Skeletal muscle satellite cell (primary cell): ENCODE measurements around the gene SLC26A11.
"Not testable (repeated sequence)": the region's sequence is repeated elsewhere in the genome, so short reads cannot be mapped to it uniquely, and the experiment has no call there.

Experiments used
- H3K27me3 ChIP-seq: 2 replicates; pipeline ENCODE4 v1.7.0; 2013; ENCODE audit warnings: low read length; ENCODE audit not compliant: control insufficient read depth, insufficient read depth
- H3K36me3 ChIP-seq: 2 replicates; pipeline ENCODE4 v1.7.0; 2013; ENCODE audit warnings: mild to moderate bottlenecking, control low read depth, low read length; ENCODE audit not compliant: insufficient read depth
- H3K4me1 ChIP-seq: 2 replicates; pipeline ENCODE4 v1.7.0; 2013; ENCODE audit warnings: low read length; ENCODE audit not compliant: control insufficient read depth, insufficient read depth
- H3K4me2 ChIP-seq: 2 replicates; pipeline ENCODE4 v1.7.0; 2013; ENCODE audit warnings: mild to moderate bottlenecking, low read length
- H3K4me3 ChIP-seq: 2 replicates; pipeline ENCODE4 v1.7.0; 2013; ENCODE audit warnings: low read length
- H3K9ac ChIP-seq: 2 replicates; pipeline ENCODE4 v1.7.0; 2013; ENCODE audit warnings: mild to moderate bottlenecking, low read depth, low read length, moderate library complexity
- H3K9me3 ChIP-seq: replicated peaks from 2 replicates; pipeline ENCODE4 v1.7.0; 2013; ENCODE audit warnings: mild to moderate bottlenecking, control low read depth, low read length

The SLC26A11 gene

GRCh38 chr17:80294210-80294609, 74.0 kb downstream of the SLC26A11 start:
- peaks cover 74% of the 10 kb centered on the region for H3K36me3 ChIP-seq
- H3K27me3 ChIP-seq = no peaks in the 10 kb centered on the region
- H3K4me2 ChIP-seq = no peak overlapping the region
- no peak overlapping the region for H3K4me3 ChIP-seq
- H3K9me3 ChIP-seq = no peaks in the 10 kb centered on the region
- no peak overlapping the region for H3K9ac ChIP-seq
- H3K4me1 ChIP-seq = no peaks in the 10 kb centered on the region

GRCh38 chr17:80294653-80295052, 74.4 kb downstream of the SLC26A11 start:
- no peaks in the 10 kb centered on the region for H3K9me3 ChIP-seq
- no peaks in the 10 kb centered on the region for H3K27me3 ChIP-seq
- no peak overlapping the region for H3K4me2 ChIP-seq
- H3K4me1 ChIP-seq = no peaks in the 10 kb centered on the region
- peaks cover 74% of the 10 kb centered on the region for H3K36me3 ChIP-seq
- no peak overlapping the region for H3K9ac ChIP-seq
- no peak overlapping the region for H3K4me3 ChIP-seq

- H3K9ac ChIP-seq = no peak overlapping the region
- H3K4me1 ChIP-seq = no peaks in the 10 kb centered on the region
- no peak overlapping the region for H3K4me3 ChIP-seq
- no peak overlapping the region for H3K4me2 ChIP-seq
- no peaks in the 10 kb centered on the region for H3K9me3 ChIP-seq
- H3K36me3 ChIP-seq = peaks cover 73% of the 10 kb centered on the region
- no peaks in the 10 kb centered on the region for H3K27me3 ChIP-seq
Measured at GRCh38 chr17:80295146-80295545, 74.9 kb downstream of the SLC26A11 start.

GRCh38 chr17:80295559-80295958, 75.3 kb downstream of the SLC26A11 start:
- Histone ChIP-seq H3K36me3 (peaks cover 73% of the 10 kb centered on the region), H3K4me1 (no peaks in the 10 kb centered on the region), H3K4me2 (no peak overlapping the region), H3K9ac (no peak overlapping the region), H3K9me3 (no peaks in the 10 kb centered on the region), H3K27me3 (no peaks in the 10 kb centered on the region), H3K4me3 (no peak overlapping the region)

- Histone ChIP-seq H3K4me1 (no peaks in the 10 kb centered on the region), H3K9me3 (no peaks in the 10 kb centered on the region), H3K4me3 (no peak overlapping the region), H3K4me2 (no peak overlapping the region), H3K9ac (no peak overlapping the region), H3K36me3 (peaks cover 78% of the 10 kb centered on the region), H3K27me3 (no peaks in the 10 kb centered on the region)
Measured at GRCh38 chr17:80296221-80296620, 76.0 kb downstream of the SLC26A11 start.

- H3K36me3 ChIP-seq = peaks cover 78% of the 10 kb centered on the region
- H3K9ac ChIP-seq = no peak overlapping the region
Measured at GRCh38 chr17:80297996-80298560, 77.9 kb downstream of the SLC26A11 start.

GRCh38 chr17:80299350-80300100, 79.3 kb downstream of the SLC26A11 start:
- not testable (repeated sequence) for H3K27me3 ChIP-seq, H3K4me2 ChIP-seq, H3K9me3 ChIP-seq, H3K4me3 ChIP-seq, H3K4me1 ChIP-seq, H3K9ac ChIP-seq
- H3K36me3 ChIP-seq = peaks cover 78% of the 10 kb centered on the region

More at GRCh38 chr17:80297996-80298560, 77.9 kb downstream of the SLC26A11 start:
- no peaks in the 10 kb centered on the region for H3K4me1 ChIP-seq
- no peaks in the 10 kb centered on the region for H3K27me3 ChIP-seq
- no peaks in the 10 kb centered on the region for H3K9me3 ChIP-seq
- no peak overlapping the region for H3K4me3 ChIP-seq
- no peak overlapping the region for H3K4me2 ChIP-seq

GRCh38 chr17:80300756-80301155, 80.5 kb downstream of the SLC26A11 start:
- not testable (repeated sequence) for H3K9me3 ChIP-seq, H3K9ac ChIP-seq, H3K27me3 ChIP-seq, H3K4me2 ChIP-seq, H3K4me1 ChIP-seq, H3K4me3 ChIP-seq
- H3K36me3 ChIP-seq = peaks cover 73% of the 10 kb centered on the region
